GM23338 (cell line): ENCODE measurements around the gene RNF26. TPM values are rescaled to one million over a fixed set of nuclear protein-coding genes. Genes with fewer than 3 reads are reported as not detected.

Experiments used
- ATAC-seq: fragments of 200-7000 bp; cut with Tn5 transposase; 3 replicates; pipeline ENCODE4 v1.9.1; 2020
- DNase-seq: peaks from one replicate; pipeline ENCODE4 v3.0.0-alpha.2; 2015; ENCODE audit warnings: low spot score
- H2AFZ ChIP-seq: fragments of 200-600 bp; sonication (generic); 2 replicates; pipeline ENCODE4 v1.8.0; 2016; ENCODE audit warnings: antibody characterized with exemption, mild to moderate bottlenecking, moderate library complexity
- H3F3A ChIP-seq: fragments of 200-600 bp; sonication (generic); replicated peaks from 2 replicates; pipeline ENCODE4 v1.8.0; 2017; ENCODE audit warnings: antibody characterized with exemption, mixed run types, low read depth
- H3K27ac ChIP-seq: fragments of 200-600 bp; sonication (generic); 2 replicates; pipeline ENCODE4 v1.6.1; 2016; ENCODE audit warnings: low read depth
- H3K27me3 ChIP-seq: fragments of 200-600 bp; sonication (generic); 2 replicates; pipeline ENCODE4 v1.8.0; 2016; ENCODE audit warnings: mild to moderate bottlenecking, mixed run types, moderate library complexity; ENCODE audit not compliant: insufficient read depth
- H3K36me3 ChIP-seq: fragments of 200-600 bp; sonication (generic); 2 replicates; pipeline ENCODE4 v1.8.0; 2016; ENCODE audit warnings: mild to moderate bottlenecking; ENCODE audit not compliant: insufficient read depth
- H3K4me1 ChIP-seq: fragments of 200-600 bp; sonication (generic); 2 replicates; pipeline ENCODE4 v1.8.0; 2016; ENCODE audit warnings: mild to moderate bottlenecking, moderate library complexity; ENCODE audit not compliant: insufficient read depth
- H3K4me2 ChIP-seq: fragments of 200-600 bp; sonication (generic); 2 replicates; pipeline ENCODE4 v1.7.1; 2017; ENCODE audit warnings: mixed run types
- H3K4me3 ChIP-seq: fragments of 200-600 bp; sonication (generic); 2 replicates; pipeline ENCODE4 v1.6.1; 2016; ENCODE audit warnings: mixed run types
- H3K79me2 ChIP-seq: fragments of 200-600 bp; sonication (generic); replicated peaks from 2 replicates; pipeline ENCODE4 v1.8.0; 2017; ENCODE audit warnings: mild to moderate bottlenecking; ENCODE audit not compliant: insufficient read depth
- H3K9me2 ChIP-seq: fragments of 200-600 bp; sonication (generic); 2 replicates; pipeline ENCODE4 v1.8.0; 2017; ENCODE audit not compliant: insufficient read depth
- H4K20me1 ChIP-seq: fragments of 200-600 bp; sonication (generic); replicated peaks from 2 replicates; pipeline ENCODE4 v1.8.0; 2017; ENCODE audit warnings: mild to moderate bottlenecking; ENCODE audit not compliant: insufficient read depth
- H3K27ac Mint-ChIP-seq: 2 replicates; pipeline ENCODE4 v1.8.0; 2020; ENCODE audit warnings: inconsistent platforms, mild to moderate bottlenecking, moderate library complexity, mixed read lengths
- H3K27me3 Mint-ChIP-seq: 3 replicates; pipeline ENCODE4 v1.8.0; 2022; ENCODE audit warnings: low read depth, mild to moderate bottlenecking, moderate library complexity, mixed read lengths, inconsistent platforms; ENCODE audit not compliant: insufficient read depth, poor library complexity
- H3K36me3 Mint-ChIP-seq: 3 replicates; pipeline ENCODE4 v1.8.0; 2021; ENCODE audit warnings: low read depth, mild to moderate bottlenecking, inconsistent platforms, moderate library complexity, mixed read lengths
- H3K4me1 Mint-ChIP-seq: 3 replicates; pipeline ENCODE4 v1.8.0; 2020; ENCODE audit warnings: mild to moderate bottlenecking, inconsistent platforms, mixed read lengths
- H3K4me3 Mint-ChIP-seq: 3 replicates; pipeline ENCODE4 v1.8.0; 2021; ENCODE audit warnings: moderate library complexity, mild to moderate bottlenecking, inconsistent platforms, mixed read lengths
- H3K9me3 Mint-ChIP-seq: 3 replicates; pipeline ENCODE4 v1.8.0; 2020; ENCODE audit warnings: moderate library complexity, mild to moderate bottlenecking, inconsistent platforms, mixed read lengths
- CREB1 ChIP-seq: fragments of 250-450 bp; sonication (Bioruptor Pico); IDR thresholded peaks from 2 replicates; pipeline ENCODE4 v1.5.0; 2020; ENCODE audit warnings: low read depth, mild to moderate bottlenecking, moderate library complexity
- CTCF ChIP-seq, 2 experiments: fragments of 200-600 bp in 1 of 2; sonication (generic) in 1 of 2; conservative IDR thresholded peaks; 2 replicates each; pipeline versions ENCODE4 v1.5.1 to v1.6.1; 2016 to 2017; ENCODE audit warnings: antibody characterized with exemption in 2 of 2, low read depth in 2 of 2, mild to moderate bottlenecking in 2 of 2, moderate library complexity in 1 of 2
- ETS1 ChIP-seq: IDR thresholded peaks from 2 replicates; pipeline ENCODE4 v1.6.1; 2016; ENCODE audit warnings: antibody characterized with exemption
- EZH2 ChIP-seq: fragments of 200-600 bp; sonication (generic); IDR thresholded peaks from one replicate; pipeline ENCODE4 v1.8.0; 2017; ENCODE audit warnings: antibody characterized with exemption, mild to moderate bottlenecking, low read depth; ENCODE audit not compliant: unreplicated experiment
- EZH2phosphoT487 ChIP-seq: fragments of 200-600 bp; sonication (generic); IDR thresholded peaks from one replicate; pipeline ENCODE4 v1.8.1; 2018; ENCODE audit warnings: antibody characterized with exemption; ENCODE audit not compliant: unreplicated experiment
- NANOG ChIP-seq: IDR thresholded peaks from 2 replicates; pipeline ENCODE4 v1.6.1; 2016; ENCODE audit warnings: antibody characterized with exemption, borderline replicate concordance
- ZNF114 ChIP-seq: fragments of 250-450 bp; sonication (Bioruptor Pico); IDR thresholded peaks from 2 replicates; pipeline ENCODE4 v1.5.0; 2020; ENCODE audit warnings: mild to moderate bottlenecking, moderate library complexity
- ZNF462 ChIP-seq: fragments of 250-450 bp; sonication (Bioruptor Pico); IDR thresholded peaks from 2 replicates; pipeline ENCODE4 v1.5.0; 2020; ENCODE audit warnings: mild to moderate bottlenecking, moderate library complexity
- polyA plus RNA-seq: library from polyadenylated mRNA; unstranded; fragments of >200 nt; fragmentation: Nextera tagmentation; extraction: Ambion mirVana; gene quantifications from 2 replicates; pipeline ENCODE4 v1.2.1, GENCODE V29; 2016
- total RNA-seq: library from RNA; depleted of rRNA; stranded (reverse); fragments of >200 nt; shearing (Covaris generic); gene quantifications from 2 replicates; pipeline ENCODE4 v1.2.3, GENCODE V29; 2014
- TF ChIP-seq, protein P1 (sequence below): IDR thresholded peaks from one replicate; pipeline ENCODE4 v1.6.1; 2018; ENCODE audit warnings: antibody characterized with exemption; ENCODE audit not compliant: unreplicated experiment

RNF26 gene
- total and polyA plus RNA-seq, 2 experiments from 2014 or later = 31.8 to 58.3 TPM

- H3K4me3 Mint-ChIP-seq = peak overlapping the region; percentile 68
- DNase-seq (peak; percentile 73), ATAC-seq (peak; percentile 37)
- Histone ChIP-seq H3K79me2 (no peaks in the 10 kb centered on the region), H2AFZ (peak overlapping the region; percentile 72; the same call in 1 of the 2 replicates), H3K9me2 (no peaks in the 10 kb centered on the region), H4K20me1 (peaks cover 7% of the 10 kb centered on the region; the same call in 1 of the 2 replicates), H3K36me3 (no peaks in the 10 kb centered on the region), H3F3A (peaks cover 15% of the 10 kb centered on the region), H3K4me1 (peaks cover 40% of the 10 kb centered on the region), H3K27me3 (peaks cover 42% of the 10 kb centered on the region), H3K4me2 (peak overlapping the region; percentile 98), H3K4me3 (peak overlapping the region; percentile 86), H3K27ac (no peak overlapping the region)
- no peak overlapping the region for H3K27ac Mint-ChIP-seq
- H3K36me3 Mint-ChIP-seq = peaks cover 3% of the 10 kb centered on the region; the same call in 1 of the 3 replicates
- no peaks in the 10 kb centered on the region for H3K9me3 Mint-ChIP-seq
- TF ChIP-seq EZH2phosphoT487 = no peak
- TF ChIP-seq NANOG = no peak
- no peak for TF ChIP-seq ZNF114
- no peak for TF ChIP-seq ETS1
- 0 out of 4 replicates have a peak, but pooled peaks of 1 of the 2 experiments have one; percentile 19 for TF ChIP-seq CTCF (conservative IDR thresholded peaks at IDR 0.05; ENCODE audit: low read depth in 2 of 2)
- TF ChIP-seq, protein P1, sequence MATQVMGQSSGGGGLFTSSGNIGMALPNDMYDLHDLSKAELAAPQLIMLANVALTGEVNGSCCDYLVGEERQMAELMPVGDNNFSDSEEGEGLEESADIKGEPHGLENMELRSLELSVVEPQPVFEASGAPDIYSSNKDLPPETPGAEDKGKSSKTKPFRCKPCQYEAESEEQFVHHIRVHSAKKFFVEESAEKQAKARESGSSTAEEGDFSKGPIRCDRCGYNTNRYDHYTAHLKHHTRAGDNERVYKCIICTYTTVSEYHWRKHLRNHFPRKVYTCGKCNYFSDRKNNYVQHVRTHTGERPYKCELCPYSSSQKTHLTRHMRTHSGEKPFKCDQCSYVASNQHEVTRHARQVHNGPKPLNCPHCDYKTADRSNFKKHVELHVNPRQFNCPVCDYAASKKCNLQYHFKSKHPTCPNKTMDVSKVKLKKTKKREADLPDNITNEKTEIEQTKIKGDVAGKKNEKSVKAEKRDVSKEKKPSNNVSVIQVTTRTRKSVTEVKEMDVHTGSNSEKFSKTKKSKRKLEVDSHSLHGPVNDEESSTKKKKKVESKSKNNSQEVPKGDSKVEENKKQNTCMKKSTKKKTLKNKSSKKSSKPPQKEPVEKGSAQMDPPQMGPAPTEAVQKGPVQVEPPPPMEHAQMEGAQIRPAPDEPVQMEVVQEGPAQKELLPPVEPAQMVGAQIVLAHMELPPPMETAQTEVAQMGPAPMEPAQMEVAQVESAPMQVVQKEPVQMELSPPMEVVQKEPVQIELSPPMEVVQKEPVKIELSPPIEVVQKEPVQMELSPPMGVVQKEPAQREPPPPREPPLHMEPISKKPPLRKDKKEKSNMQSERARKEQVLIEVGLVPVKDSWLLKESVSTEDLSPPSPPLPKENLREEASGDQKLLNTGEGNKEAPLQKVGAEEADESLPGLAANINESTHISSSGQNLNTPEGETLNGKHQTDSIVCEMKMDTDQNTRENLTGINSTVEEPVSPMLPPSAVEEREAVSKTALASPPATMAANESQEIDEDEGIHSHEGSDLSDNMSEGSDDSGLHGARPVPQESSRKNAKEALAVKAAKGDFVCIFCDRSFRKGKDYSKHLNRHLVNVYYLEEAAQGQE = no peak
- peak; percentile 75 for TF ChIP-seq CREB1 (CRISPR knock-in tag)
- no peak for TF ChIP-seq EZH2
- TF ChIP-seq ZNF462 (CRISPR knock-in tag) = no peak
- peaks cover 55% of the 10 kb centered on the region for H3K27me3 Mint-ChIP-seq
- peaks cover 31% of the 10 kb centered on the region for H3K4me1 Mint-ChIP-seq
Observed at GRCh38 chr11:119315131-119316015, 19.0 kb upstream of the RNF26 start.
